ENCODE data around the gene SPIRE2.

DNA sequence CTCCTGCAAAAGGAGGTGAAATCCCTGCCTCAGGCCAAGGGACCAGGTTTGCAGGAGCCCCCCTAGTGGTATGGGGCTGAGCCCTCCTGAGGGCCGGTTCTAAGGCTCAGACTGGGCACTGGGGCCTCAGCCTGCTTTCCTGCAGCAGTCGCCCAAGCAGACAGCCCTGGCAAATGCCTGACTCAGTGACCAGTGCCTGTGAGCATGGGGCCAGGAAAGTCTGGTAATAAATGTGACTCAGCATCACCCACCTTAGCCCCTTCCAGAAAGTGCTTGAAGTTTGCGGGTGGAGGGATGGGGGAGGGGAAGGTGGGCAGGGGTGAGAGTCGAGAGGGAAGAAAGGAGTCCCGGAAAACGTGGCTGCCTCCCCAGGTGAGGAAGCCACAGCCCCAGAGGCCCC, 92.4 kb downstream of the SPIRE2 start:
- TF ChIP-seq ZSCAN29 (CRISPR knock-in tag; conservative IDR thresholded peaks at IDR 0.05), result no peak
- TF ChIP-seq, protein P1, sequence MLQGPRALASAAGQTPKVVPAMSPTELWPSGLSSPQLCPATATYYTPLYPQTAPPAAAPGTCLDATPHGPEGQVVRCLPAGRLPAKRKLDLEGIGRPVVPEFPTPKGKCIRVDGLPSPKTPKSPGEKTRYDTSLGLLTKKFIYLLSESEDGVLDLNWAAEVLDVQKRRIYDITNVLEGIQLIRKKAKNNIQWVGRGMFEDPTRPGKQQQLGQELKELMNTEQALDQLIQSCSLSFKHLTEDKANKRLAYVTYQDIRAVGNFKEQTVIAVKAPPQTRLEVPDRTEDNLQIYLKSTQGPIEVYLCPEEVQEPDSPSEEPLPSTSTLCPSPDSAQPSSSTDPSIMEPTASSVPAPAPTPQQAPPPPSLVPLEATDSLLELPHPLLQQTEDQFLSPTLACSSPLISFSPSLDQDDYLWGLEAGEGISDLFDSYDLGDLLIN (CRISPR knock-in tag; IDR thresholded peaks at IDR 0.05; ENCODE audit: borderline replicate concordance), result no peak
- no peak for TF ChIP-seq ZFX (CRISPR knock-in tag; IDR thresholded peaks at IDR 0.05; ENCODE audit: low read depth)

Data from HepG2 (cell line).